Smooth muscle cell (in vitro differentiated cells): Measurements from ENCODE around the gene PFN4. TPM values are rescaled to one million over a fixed set of nuclear protein-coding genes. Genes with fewer than 3 reads are reported as not detected.

ENCODE experiments used
- DNase-seq: peaks from one replicate; lab custom pipeline; 2025; ENCODE audit not compliant: unreplicated experiment; lab: John Stamatoyannopoulos, UW
- H2AFZ ChIP-seq: fragments of 200-600 bp; sonication (generic); 2 replicates; pipeline ENCODE4 v1.6.0; 2016; ENCODE audit warnings: antibody characterized with exemption, low read depth, mild to moderate bottlenecking
- H3F3A ChIP-seq: fragments of 200-600 bp; sonication (generic); 2 replicates; pipeline ENCODE4 v1.6.0; 2017; ENCODE audit warnings: antibody characterized with exemption, low read depth
- H3K27ac ChIP-seq: fragments of 200-600 bp; sonication (generic); 2 replicates; pipeline ENCODE4 v1.5.1; 2016; ENCODE audit warnings: low read depth, mild to moderate bottlenecking
- H3K27me3 ChIP-seq: fragments of 200-600 bp; sonication (generic); 2 replicates; pipeline ENCODE4 v1.6.1; 2016; ENCODE audit warnings: low read depth, mild to moderate bottlenecking
- H3K36me3 ChIP-seq: fragments of 200-600 bp; sonication (generic); 2 replicates; pipeline ENCODE4 v1.5.1; 2016; ENCODE audit warnings: low read depth
- H3K4me1 ChIP-seq: fragments of 200-600 bp; sonication (generic); 2 replicates; pipeline ENCODE4 v1.5.1; 2016; ENCODE audit warnings: low read depth
- H3K4me2 ChIP-seq: fragments of 200-600 bp; sonication (generic); 2 replicates; pipeline ENCODE4 v1.6.0; 2016; ENCODE audit warnings: mild to moderate bottlenecking
- H3K4me3 ChIP-seq: fragments of 200-600 bp; sonication (generic); 2 replicates; pipeline ENCODE4 v1.5.1; 2016; ENCODE audit warnings: mild to moderate bottlenecking
- H3K79me2 ChIP-seq: fragments of 200-600 bp; sonication (generic); 2 replicates; pipeline ENCODE4 v1.6.0; 2016; ENCODE audit warnings: low read depth, mild to moderate bottlenecking
- H3K9ac ChIP-seq: fragments of 200-600 bp; sonication (generic); 2 replicates; pipeline ENCODE4 v1.6.0; 2016; ENCODE audit warnings: low read depth
- H3K9me3 ChIP-seq: fragments of 200-600 bp; sonication (generic); replicated peaks from 2 replicates; pipeline ENCODE4 v1.5.1; 2016; ENCODE audit warnings: low read depth
- H4K20me1 ChIP-seq: fragments of 200-600 bp; sonication (generic); 2 replicates; pipeline ENCODE4 v1.6.0; 2016; ENCODE audit warnings: low read depth
- CTCF ChIP-seq: fragments of 200-600 bp; sonication (generic); IDR thresholded peaks from 2 replicates; pipeline ENCODE4 v1.5.1; 2017; ENCODE audit warnings: borderline replicate concordance, mild to moderate bottlenecking, antibody characterized with exemption; ENCODE audit not compliant: insufficient read depth, poor library complexity, severe bottlenecking
- WGBS: methylation state at CpG from one replicate; pipeline ENCODE4 v1.1.7; 2016; ENCODE audit warnings: low lambda C conversion rate; 5-methylcytosine and 5-hydroxymethylcytosine counted together
- polyA plus RNA-seq: library from polyadenylated mRNA; unstranded; fragments of >200 nt; fragmentation: Nextera tagmentation; extraction: Ambion mirVana; gene quantifications from 2 replicates; pipeline ENCODE4 v1.2.1, GENCODE V29; 2016
- total RNA-seq: library from RNA; depleted of rRNA; stranded (reverse); fragments of >200 nt; gene quantifications from 2 replicates; pipeline ENCODE4 v1.2.3, GENCODE V29; 2014

The PFN4 gene
- total RNA-seq: 1.5 TPM in 1 of 2 replicates, not detected in the other
- polyA plus RNA-seq: 0.85 and 1.0 TPM in 2 replicates

- under 1% methylated on average over 88 of the region's 103 CpGs for WGBS
- H3K27me3 ChIP-seq: no peaks in the 10 kb centered on the region
- peaks cover 19% of the 10 kb centered on the region for H3K4me1 ChIP-seq
- TF ChIP-seq CTCF: no peak
- peak within 1 kb of the TSS; percentile 93 for H3K4me2 ChIP-seq
- H3K4me3 ChIP-seq: peak within 1 kb of the TSS; percentile 87
- H3K27ac ChIP-seq: peak within 1 kb of the TSS; percentile 73
- H3K9ac ChIP-seq: peak within 1 kb of the TSS; percentile 69
- peaks cover 7% of the 10 kb centered on the region for H3F3A ChIP-seq
- peak within 1 kb of the TSS; percentile 82 for H2AFZ ChIP-seq
- H3K36me3 ChIP-seq: no peaks in the 10 kb centered on the region
- peaks cover 13% of the 10 kb centered on the region for H3K79me2 ChIP-seq
- peak; percentile 72 for DNase-seq
- no peaks in the 10 kb centered on the region for H4K20me1 ChIP-seq
- H3K9me3 ChIP-seq: no peaks in the 10 kb centered on the region
Observed at GRCh38 chr2:24123195-24123921, at the start of gene PFN4, which contains the start of gene FAM228B. PFN4 (minus strand) TSS chr2:24123334; CDS start chr2:24122535, 799 bp downstream. FAM228B (plus strand) TSS chr2:24123469; CDS start chr2:24124362, 893 bp downstream.

GRCh38 chr2:24169023-24169422 is 45.9 kb upstream of the PFN4 start:
- no peak for DNase-seq
- WGBS: 19% methylated on average over 5 of the region's 5 CpGs

GRCh38 chr2:24164416-24164973 is 41.4 kb upstream of the PFN4 start:
- no peak overlapping the region for H3K4me2 ChIP-seq
- H3K9me3 ChIP-seq: no peaks in the 10 kb centered on the region
- H3K4me3 ChIP-seq: no peak overlapping the region
- DNase-seq: no peak
- H3F3A ChIP-seq: no peaks in the 10 kb centered on the region
- no peak overlapping the region for H3K27ac ChIP-seq
- peaks cover 5% of the 10 kb centered on the region for H3K36me3 ChIP-seq
- no peaks in the 10 kb centered on the region for H3K79me2 ChIP-seq
- H3K4me1 ChIP-seq: no peaks in the 10 kb centered on the region
- no peaks in the 10 kb centered on the region for H4K20me1 ChIP-seq
- peak; percentile 43 for TF ChIP-seq CTCF
- H3K9ac ChIP-seq: no peak overlapping the region
- H2AFZ ChIP-seq: no peak overlapping the region
- no peaks in the 10 kb centered on the region for H3K27me3 ChIP-seq
- WGBS: 91% methylated on average over 5 of the region's 8 CpGs

More at GRCh38 chr2:24169023-24169422, 45.9 kb upstream of the PFN4 start:
- no peaks in the 10 kb centered on the region for H3K79me2 ChIP-seq
- H3K4me2 ChIP-seq: peak overlapping the region; percentile 35
- H3K9me3 ChIP-seq: no peaks in the 10 kb centered on the region
- H3K36me3 ChIP-seq: no peaks in the 10 kb centered on the region
- H3F3A ChIP-seq: no peaks in the 10 kb centered on the region
- H3K4me1 ChIP-seq: no peaks in the 10 kb centered on the region
- no peak for TF ChIP-seq CTCF
- H3K9ac ChIP-seq: no peak overlapping the region
- H3K4me3 ChIP-seq: no peak overlapping the region
- H3K27ac ChIP-seq: no peak overlapping the region
- no peaks in the 10 kb centered on the region for H4K20me1 ChIP-seq
- H2AFZ ChIP-seq: no peak overlapping the region
- no peaks in the 10 kb centered on the region for H3K27me3 ChIP-seq
